Hematopoietic multipotent progenitor cell treated with erythropoietin and hydrocortisone succinate and interleukin-3 and kit ligand, for 17 days (in vitro differentiated cells): Measurements from ENCODE around the gene POFUT2.

ENCODE experiments used
- DNase-seq: peaks from one replicate; pipeline ENCODE4 v3.0.0-alpha.2; 2015; ENCODE audit warnings: low spot score

The POFUT2 gene

DNA sequence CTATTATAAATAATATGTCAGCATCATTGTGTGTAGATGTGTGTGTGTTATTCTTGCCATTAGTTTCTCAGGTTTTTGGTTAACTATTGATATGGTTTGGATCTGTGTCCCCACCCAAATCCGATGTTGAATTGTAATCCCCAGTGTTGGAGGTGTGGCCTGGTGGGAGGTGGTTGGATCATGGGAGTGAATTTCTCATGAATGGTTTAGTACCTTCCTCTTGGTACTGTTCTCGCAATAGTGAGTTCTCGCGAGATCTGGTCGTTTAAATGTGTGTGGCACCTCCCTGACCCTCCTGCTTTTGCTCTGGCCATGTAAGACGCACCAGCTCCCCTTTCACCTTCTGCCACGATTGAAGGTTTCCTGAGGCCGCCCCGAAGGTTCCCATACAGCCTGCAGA, 9.6 kb upstream of the POFUT2 start:
- no peak for DNase-seq

- DNase-seq: no peak
Measured at GRCh38 chr21:45296638-45297037, 8.9 kb upstream of the POFUT2 start.

DNA sequence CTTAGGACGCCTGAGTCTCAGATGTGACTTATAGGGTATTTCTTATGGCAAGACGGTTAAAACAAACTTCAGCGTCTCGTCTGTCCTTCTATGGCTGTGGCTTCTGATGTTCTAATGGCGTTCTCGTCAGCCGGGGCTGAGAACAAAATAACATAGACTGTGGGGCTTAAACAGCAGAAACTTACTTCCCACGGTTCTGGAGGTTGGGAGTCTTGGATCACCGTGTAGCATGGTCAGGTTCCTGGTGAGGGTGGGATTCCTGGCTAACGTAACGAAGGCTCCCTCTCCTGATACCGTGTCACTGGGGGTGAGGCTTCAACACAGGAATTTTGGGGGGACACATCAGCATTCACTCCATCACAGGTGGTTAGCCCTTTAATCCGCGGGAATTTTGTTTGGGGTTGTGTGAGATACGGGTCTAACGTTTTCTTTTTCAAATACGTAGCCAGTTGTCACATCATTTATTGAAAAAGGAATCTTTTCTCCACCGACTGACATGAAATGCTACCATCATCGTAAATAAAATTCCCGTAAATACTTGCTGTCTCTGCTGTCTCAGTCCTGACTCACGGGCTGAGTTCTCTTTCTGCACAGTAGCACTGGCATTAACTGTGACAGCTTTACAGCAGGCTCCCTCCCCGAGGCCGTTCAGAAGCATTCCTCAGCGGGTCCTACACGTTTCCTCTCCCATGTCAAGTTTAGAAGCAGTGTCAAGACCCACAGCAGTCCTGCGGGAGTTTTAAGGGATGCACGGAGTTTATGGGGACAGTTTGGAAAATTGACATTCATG, 8.1 kb upstream of the POFUT2 start:
- DNase-seq: no peak

DNA sequence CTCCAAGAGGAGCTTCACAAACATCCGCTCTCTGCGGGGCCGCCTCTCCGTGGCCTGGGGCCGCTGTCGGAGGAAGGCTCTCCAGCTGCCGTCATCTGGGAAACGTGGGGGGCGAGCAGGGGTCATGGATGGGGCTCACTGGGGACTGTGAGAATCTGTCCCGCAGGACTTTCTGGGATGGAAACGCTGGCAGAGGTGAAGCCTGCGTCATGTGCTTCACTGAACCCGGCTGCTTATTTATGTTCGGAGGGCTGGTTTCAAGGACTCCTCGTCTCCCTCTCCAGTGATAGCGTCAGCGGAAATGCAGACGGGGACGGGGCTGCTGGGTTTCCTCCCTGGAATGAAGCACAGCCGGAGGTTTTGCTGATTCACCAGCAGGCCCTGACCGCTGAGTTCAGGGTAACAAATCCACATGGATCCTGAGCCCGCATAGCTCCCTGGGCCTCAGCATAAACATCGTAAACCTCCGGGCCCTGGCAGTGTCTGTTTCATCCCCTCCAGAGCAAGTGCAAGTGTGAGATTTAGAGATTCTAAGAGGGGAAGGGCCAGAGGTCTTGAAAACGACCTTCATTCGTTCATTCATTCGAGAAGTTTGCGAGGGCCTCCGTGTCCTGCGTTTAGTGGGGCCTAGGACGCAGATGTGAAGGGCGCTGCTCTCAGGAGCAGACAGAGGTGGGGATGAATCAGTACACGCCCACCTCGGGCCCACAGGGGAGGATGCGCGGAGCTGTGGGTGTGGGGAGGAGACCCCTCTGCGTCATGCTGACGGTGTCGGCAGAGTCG, 7.0 kb upstream of the POFUT2 start:
- no peak for DNase-seq

DNA sequence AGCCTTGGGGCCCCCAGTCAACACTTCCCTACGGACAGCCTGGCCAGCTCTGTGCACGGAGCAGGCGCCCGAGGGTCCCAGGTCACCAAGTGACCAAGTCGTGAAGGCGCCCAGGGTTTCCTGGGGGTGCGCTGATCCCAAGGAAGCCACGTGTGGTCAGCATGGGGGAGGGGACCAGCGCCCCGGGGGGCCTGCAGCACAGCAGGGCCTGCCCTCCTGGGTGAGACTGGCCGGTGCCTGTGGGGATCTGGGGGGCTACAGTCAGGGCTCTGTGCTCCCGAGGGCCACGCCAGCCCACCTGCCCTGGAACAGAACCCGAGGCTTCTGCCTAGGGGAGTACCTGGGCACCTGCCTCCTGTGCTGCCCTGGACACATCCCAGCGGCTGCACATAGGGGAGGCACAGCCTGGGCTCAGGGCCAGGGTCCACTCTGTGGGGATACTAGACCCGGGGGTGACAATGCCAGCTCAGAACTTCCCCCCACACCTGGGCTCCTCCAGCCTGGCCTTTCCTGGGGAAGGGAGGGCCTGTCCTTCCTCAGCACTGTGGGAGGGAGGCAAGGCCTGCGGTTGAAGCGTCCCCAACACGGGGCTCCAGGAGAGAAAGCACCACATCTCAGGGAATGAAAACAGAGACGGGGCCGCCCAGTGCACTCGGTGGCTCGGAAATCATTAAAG, 6.2 kb upstream of the POFUT2 start:
- no peak for DNase-seq

- no peak for DNase-seq
Measured at GRCh38 chr21:45293220-45293725, 5.6 kb upstream of the POFUT2 start.

DNA sequence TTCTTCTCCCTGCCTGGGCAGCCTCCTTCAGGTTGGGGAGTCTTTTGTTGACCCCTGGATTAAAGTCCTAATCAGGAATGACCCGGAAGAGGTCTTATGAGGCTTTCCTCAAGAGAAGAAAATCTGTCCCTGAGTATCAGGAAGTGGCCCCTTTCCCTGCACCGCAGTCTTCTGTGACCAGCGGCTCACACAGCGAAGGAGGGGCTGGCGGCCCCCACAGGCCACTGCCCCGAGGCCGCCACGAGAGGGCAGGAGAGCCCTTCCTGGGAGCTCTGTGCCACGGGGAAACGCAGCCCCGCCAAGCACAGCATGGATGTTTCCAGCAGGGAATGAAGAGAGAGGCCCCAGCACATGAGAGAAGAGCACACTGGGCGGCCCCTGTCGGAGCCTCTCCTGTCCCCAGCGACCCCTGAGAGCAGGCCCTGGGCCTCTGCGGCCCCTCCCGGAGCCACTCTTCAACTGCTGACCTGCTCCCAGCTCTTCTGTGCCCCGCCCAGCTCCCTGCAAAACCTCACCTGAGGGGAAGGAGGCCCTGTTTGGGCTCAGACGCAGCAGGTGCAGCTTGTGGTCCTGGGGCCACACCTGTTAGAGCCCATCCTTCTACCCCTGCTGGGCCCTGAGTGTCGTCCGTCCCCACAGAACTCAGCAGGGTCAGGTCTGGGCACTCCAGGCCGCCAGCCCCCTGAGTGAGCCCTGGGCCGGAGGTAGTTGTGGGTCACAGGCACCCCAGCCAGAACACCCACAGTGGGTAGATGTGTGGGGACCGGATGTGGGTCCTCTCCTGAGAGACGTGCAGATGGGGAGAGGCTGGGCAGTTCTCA, 4.9 kb upstream of the POFUT2 start:
- peak; percentile 68 for DNase-seq

- DNase-seq: no peak
Measured at GRCh38 chr21:45291613-45292398, 4.1 kb upstream of the POFUT2 start.

DNA sequence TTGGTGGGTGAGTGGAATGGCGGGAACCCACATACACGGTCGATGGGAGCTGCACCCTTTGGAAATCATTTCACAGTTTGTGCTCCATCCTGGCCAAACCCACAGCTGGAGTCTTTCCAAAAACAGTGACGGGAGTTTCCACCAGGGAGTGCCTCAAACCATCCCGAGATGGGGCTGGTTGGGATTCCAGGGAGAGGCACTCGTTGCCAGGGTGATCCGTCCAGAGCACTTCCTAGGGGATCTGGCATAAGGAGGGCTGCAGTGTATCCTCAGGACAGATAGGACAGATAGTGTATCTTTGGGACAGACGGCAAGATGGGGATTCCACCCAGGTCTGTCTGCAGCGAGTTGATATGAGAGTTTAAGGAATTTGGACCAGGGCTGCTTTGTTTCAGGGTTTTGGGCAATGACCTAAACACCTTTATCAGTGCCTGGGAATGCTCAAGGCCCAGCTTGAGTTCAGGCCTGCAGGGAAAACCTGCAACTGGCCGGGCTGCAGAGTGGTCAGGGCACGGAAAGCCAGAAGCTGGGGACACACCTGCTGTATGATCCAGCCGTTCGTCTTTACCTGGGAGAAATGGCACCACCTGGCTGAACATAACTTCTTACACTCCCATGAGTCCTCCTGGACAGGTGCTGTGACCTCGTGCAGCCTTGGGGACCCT, 3.4 kb upstream of the POFUT2 start:
- no peak for DNase-seq

GRCh38 chr21:45289655-45290515, 2.2 kb upstream of the POFUT2 start:
- no peak for DNase-seq

GRCh38 chr21:45289134-45289533, 1.4 kb upstream of the POFUT2 start:
- no peak for DNase-seq

- no peak for DNase-seq
Measured at GRCh38 chr21:45288441-45288841, 746 bp upstream of the POFUT2 start.

DNA sequence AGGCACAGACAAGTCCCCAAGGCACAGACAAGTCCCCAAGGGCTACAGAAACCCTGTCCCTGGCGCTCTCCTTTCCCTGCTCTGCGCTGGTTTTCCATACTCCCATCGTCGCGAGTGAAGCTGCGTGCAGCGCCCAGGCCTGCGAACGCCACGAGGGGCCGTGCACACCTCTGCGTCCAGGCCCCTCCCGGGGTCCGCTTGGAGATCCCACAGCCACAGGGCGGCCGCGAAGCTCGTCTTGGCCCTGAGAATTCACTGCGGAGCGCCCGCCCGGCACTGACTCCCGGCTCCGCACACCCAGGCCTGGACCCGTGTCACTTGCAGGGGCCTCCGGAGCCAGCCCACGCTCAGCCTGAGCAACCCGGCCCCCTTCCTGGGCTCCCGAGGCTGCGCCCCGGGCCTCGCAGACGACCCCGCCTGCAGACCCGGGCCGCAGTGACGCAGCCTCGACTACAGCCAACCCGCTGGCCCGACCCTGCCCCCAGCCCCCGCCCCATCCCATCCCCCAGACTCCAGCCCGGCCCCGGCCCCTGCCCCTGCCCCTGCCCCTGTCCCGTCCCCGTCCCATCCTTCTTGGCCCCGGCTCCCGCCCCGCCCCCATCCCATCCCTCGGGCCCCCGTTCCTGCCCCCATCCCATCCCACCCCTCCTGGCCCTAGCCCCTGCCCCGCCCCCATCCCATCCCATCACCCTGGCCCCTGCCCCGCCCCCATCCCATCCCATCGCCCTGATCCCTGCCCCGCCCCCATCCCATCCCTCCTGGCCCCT, 841 bp downstream of the POFUT2 start:
- no peak for DNase-seq

DNA sequence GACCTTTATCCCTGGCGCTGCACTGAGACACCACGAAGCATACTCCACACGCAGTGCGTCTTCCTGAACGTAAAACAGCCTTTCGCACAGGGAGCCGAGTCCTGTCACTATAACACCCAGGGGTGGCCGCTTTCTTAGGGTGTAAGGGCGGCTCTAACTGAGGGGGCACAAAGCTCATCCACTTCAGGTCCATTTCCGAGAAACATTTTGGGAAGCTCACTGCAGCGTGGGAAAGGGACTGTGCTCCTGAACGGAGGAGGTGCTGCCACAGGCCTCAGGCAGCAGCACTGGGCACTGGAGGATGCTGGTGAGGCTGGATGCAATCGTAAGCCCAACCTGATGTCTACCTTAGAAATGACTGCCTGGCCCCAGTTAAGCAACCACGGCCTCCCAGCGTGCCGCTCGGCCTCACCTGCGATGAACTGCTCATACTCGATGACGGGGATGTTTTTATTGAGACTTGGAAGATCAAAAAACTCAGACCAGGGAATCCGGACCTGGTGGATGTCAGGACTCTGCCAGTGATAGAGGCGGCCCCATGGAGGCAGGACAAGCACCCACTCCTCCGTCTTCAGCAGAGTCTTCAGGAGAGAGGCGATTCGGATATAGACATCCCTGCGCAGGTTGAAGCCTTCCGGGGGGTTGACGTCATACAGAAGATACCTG, 2.3 kb downstream of the POFUT2 start:
- no peak for DNase-seq

DNA sequence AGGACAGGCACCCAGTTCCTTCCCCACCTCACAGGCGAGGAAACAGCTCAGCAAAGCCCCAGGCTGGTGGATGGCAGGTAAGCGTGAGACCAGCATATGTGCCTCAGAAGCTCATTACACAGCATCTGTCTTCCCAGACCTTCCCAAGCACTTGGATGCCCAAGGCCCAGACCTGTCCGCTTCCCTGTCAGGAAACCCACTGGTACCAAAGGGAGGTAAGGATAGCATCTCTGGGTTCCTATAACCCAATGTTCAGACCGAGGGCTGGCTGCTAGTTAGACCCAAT, 3.3 kb downstream of the POFUT2 start:
- DNase-seq: no peak

GRCh38 chr21:45283611-45284455, 3.9 kb downstream of the POFUT2 start:
- DNase-seq: no peak

DNA sequence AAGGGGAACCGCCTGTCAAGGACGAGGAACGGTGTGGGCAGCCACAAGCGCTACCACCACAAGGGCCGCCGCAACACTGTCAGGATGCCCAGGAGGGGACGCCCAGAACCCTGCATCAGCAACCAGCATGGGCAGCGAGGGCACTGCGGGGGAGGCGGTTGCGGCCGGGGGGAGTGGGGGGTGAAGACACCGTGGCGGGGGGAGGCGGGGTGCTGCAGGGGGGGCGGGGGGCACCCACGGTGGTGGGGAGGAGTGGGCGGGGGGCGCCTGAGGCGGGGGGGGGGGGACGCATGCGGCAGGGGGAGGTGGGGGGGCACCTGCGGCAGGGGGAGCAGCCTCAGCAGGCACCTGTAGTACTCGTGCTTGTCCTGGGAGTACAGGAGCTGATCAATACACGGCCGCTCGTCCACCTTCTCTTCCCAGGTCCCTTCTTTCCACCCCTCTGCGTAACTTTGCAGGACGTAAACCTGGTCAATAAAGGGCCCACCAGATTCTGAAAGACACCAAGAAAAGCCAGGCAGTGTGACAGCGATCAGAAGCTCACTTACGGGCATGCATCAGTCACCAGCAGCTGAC, 4.6 kb downstream of the POFUT2 start:
- no peak for DNase-seq
